A673 (cell line): ENCODE measurements around the gene CPE. TPM values are rescaled to one million over a fixed set of nuclear protein-coding genes. Genes with fewer than 3 reads are reported as not detected.

Source experiments
- BruUV-seq: library from RNA; stranded (reverse); fragments of 400-500 nt; replicated peaks from 2 replicates; lab custom pipeline; 2021; lab: Mats Ljungman, UMichigan
- CTCF ChIA-PET: fragments of 300-600 bp; sonication (Branson Sonifier 250); formaldehyde crosslinking; loops from one replicate; lab custom pipeline; 2022; ENCODE audit warnings: antibody characterized with exemption; lab: Charles Lee
- POLR2A ChIA-PET: fragments of 300-600 bp; sonication (Branson Sonifier 250); formaldehyde crosslinking; loops from one replicate; lab custom pipeline; 2022; ENCODE audit warnings: antibody characterized with exemption; ENCODE audit not compliant: low non-redundant PET; lab: Charles Lee
- DNase-seq: peaks from one replicate; pipeline ENCODE4 v3.0.0-alpha.2; 2015; ENCODE audit warnings: low spot score
- H3K27ac ChIP-seq: fragments of 200-600 bp; sonication (generic); 2 replicates; pipeline ENCODE4 v1.5.1; 2016; ENCODE audit warnings: mixed run types, low read depth, mild to moderate bottlenecking, mixed read lengths, antibody characterized with exemption, low read length; ENCODE audit not compliant: poor library complexity, severe bottlenecking
- H3K27me3 ChIP-seq: fragments of 200-600 bp; sonication (generic); replicated peaks from 2 replicates; pipeline ENCODE4 v1.6.1; 2017; ENCODE audit warnings: mixed run types, low read depth, mild to moderate bottlenecking, mixed read lengths, antibody characterized with exemption, low read length; ENCODE audit not compliant: insufficient read depth, poor library complexity
- H3K36me3 ChIP-seq: fragments of 200-600 bp; sonication (generic); 2 replicates; pipeline ENCODE4 v1.6.1; 2016; ENCODE audit warnings: mixed run types, mild to moderate bottlenecking, mixed read lengths, antibody characterized with exemption, low read length; ENCODE audit not compliant: insufficient read depth, poor library complexity, severe bottlenecking
- H3K4me1 ChIP-seq: fragments of 200-600 bp; sonication (generic); 2 replicates; pipeline ENCODE4 v1.6.1; 2017; ENCODE audit warnings: mixed run types, mild to moderate bottlenecking, mixed read lengths, antibody characterized with exemption, low read length; ENCODE audit not compliant: insufficient read depth, poor library complexity, severe bottlenecking
- H3K4me3 ChIP-seq: fragments of 200-600 bp; sonication (generic); 2 replicates; pipeline ENCODE4 v1.5.1; 2016; ENCODE audit warnings: low read depth, mixed run types, mild to moderate bottlenecking, mixed read lengths, low read length; ENCODE audit not compliant: poor library complexity, severe bottlenecking
- H3K9me3 ChIP-seq: fragments of 200-600 bp; sonication (generic); 2 replicates; pipeline ENCODE4 v1.6.1; 2016; ENCODE audit warnings: mixed run types, low read depth, mild to moderate bottlenecking, mixed read lengths, antibody characterized with exemption, low read length; ENCODE audit not compliant: poor library complexity, severe bottlenecking
- CTCF ChIP-seq: fragments of 300-800, 200-600 bp; sonication (generic); conservative IDR thresholded peaks from 2 replicates; pipeline ENCODE4 v1.5.1; 2017; ENCODE audit warnings: low read depth, mild to moderate bottlenecking, antibody characterized with exemption, low read length, moderate library complexity, mixed read lengths
- EZH2 ChIP-seq: fragments of 200-600 bp; sonication (generic); IDR thresholded peaks from 2 replicates; pipeline ENCODE4 v1.6.1; 2017; ENCODE audit warnings: borderline replicate concordance, low read depth, mild to moderate bottlenecking, mixed read lengths, antibody characterized with exemption, low read length; ENCODE audit not compliant: poor library complexity, severe bottlenecking
- intact Hi-C: fragments of 100-400 bp; cut with micrococcal nuclease; formaldehyde crosslinking; loops from one replicate; pipeline ENCODE4 v1.10.0; 2022; ENCODE audit not compliant: unreplicated experiment
- total RNA-seq: library from RNA; stranded (reverse); gene quantifications from 2 replicates; pipeline ENCODE4 v1.2.3, GENCODE V29; 2021

The CPE gene
- total RNA-seq, 1 experiment from 2014 or later, result 27.2 TPM

- POLR2A ChIA-PET, result interaction anchor here (0.6 kb wide), 1 partner anchor 38 kb away, joined by 3 read pairs; no protein-coding TSS in a partner anchor
- TF ChIP-seq CTCF, result peak; percentile 39; the same call in 1 of the 2 replicates
- no peak for TF ChIP-seq EZH2
- no peaks in the 10 kb centered on the region for H3K9me3 ChIP-seq
- no peak overlapping the region for H3K4me3 ChIP-seq
- H3K27ac ChIP-seq, result no peak overlapping the region
- intact Hi-C loops, result loop anchor here (2.0 kb wide), 1 partner anchor 213 kb away; no protein-coding TSS in a partner anchor
- H3K4me1 ChIP-seq, result no peaks in the 10 kb centered on the region
- no peaks in the 10 kb centered on the region for H3K27me3 ChIP-seq
- CTCF ChIA-PET, result interaction anchor here (1.4 kb wide), 1 partner anchor 212 kb away, joined by 5 read pairs; no protein-coding TSS in a partner anchor
- peaks cover 55% of the 10 kb centered on the region for H3K36me3 ChIP-seq
- no TSS peak for BruUV-seq
- DNase-seq, result no peak
Measured at GRCh38 chr4:165343353-165344191, 35.2 kb upstream of the CPE start.

- intact Hi-C loops, result no loop called here
- Histone ChIP-seq H3K4me1 (no peaks in the 10 kb centered on the region), H3K27me3 (no peaks in the 10 kb centered on the region), H3K27ac (no peak overlapping the region), H3K36me3 (peaks cover 32% of the 10 kb centered on the region), H3K4me3 (no peak overlapping the region), H3K9me3 (no peaks in the 10 kb centered on the region)
- CTCF ChIA-PET, result no interaction called here
- POLR2A ChIA-PET, result interaction anchor here (0.6 kb wide), 1 partner anchor 267 kb away, joined by 4 read pairs; no protein-coding TSS in a partner anchor
- DNase-seq, result no peak
- TF ChIP-seq CTCF (peak; percentile 34; the same call in 1 of the 2 replicates), EZH2 (no peak)
- BruUV-seq, result no TSS peak
Measured at GRCh38 chr4:165345666-165346417, 33.0 kb upstream of the CPE start.

- DNase-seq, result no peak
- Histone ChIP-seq H3K27me3 (no peaks in the 10 kb centered on the region), H3K9me3 (no peaks in the 10 kb centered on the region), H3K4me1 (no peaks in the 10 kb centered on the region), H3K4me3 (no peak overlapping the region), H3K27ac (no peak overlapping the region), H3K36me3 (peaks cover 11% of the 10 kb centered on the region)
- ChIA-PET POLR2A (no interaction called here), CTCF (no interaction called here)
- TF ChIP-seq EZH2 (no peak), CTCF (no peak)
- intact Hi-C loops, result no loop called here
- BruUV-seq, result no TSS peak
Measured at GRCh38 chr4:165347647-165348569, 30.9 kb upstream of the CPE start.
